Nephron (organoid): ENCODE data around the gene RPS5.

ENCODE experiments used
- H3K27ac Mint-ChIP-seq, 3 experiments: 2 replicates each; pipeline ENCODE4 v1.8.0; 2020; ENCODE audit warnings: mixed read lengths in 3 of 3, mild to moderate bottlenecking in 2 of 3, moderate library complexity in 1 of 3
- H3K27me3 Mint-ChIP-seq: 2 replicates; pipeline ENCODE4 v1.8.0; 2021; ENCODE audit warnings: low read depth, mild to moderate bottlenecking, moderate library complexity, mixed read lengths
- H3K36me3 Mint-ChIP-seq: 2 replicates; pipeline ENCODE4 v1.8.0; 2020; ENCODE audit warnings: low read depth, mixed read lengths
- H3K4me1 Mint-ChIP-seq: 2 replicates; pipeline ENCODE4 v1.8.0; 2020; ENCODE audit warnings: mixed read lengths
- H3K4me3 Mint-ChIP-seq, 3 experiments: 2 replicates each; pipeline ENCODE4 v1.8.0; 2020; ENCODE audit warnings: mild to moderate bottlenecking in 3 of 3, mixed read lengths in 3 of 3, moderate library complexity in 2 of 3
- H3K9me3 Mint-ChIP-seq: 2 replicates; pipeline ENCODE4 v1.8.0; 2020; ENCODE audit warnings: mixed read lengths
- TF ChIP-seq, protein P1 (sequence below), 3 experiments: fragments of 200-600 bp; sonication (generic); IDR thresholded peaks; one replicate each; pipeline ENCODE4 v1.5.0; 2021; ENCODE audit warnings: antibody characterized with exemption in 3 of 3; ENCODE audit not compliant: unreplicated experiment in 3 of 3

RPS5 gene

DNA sequence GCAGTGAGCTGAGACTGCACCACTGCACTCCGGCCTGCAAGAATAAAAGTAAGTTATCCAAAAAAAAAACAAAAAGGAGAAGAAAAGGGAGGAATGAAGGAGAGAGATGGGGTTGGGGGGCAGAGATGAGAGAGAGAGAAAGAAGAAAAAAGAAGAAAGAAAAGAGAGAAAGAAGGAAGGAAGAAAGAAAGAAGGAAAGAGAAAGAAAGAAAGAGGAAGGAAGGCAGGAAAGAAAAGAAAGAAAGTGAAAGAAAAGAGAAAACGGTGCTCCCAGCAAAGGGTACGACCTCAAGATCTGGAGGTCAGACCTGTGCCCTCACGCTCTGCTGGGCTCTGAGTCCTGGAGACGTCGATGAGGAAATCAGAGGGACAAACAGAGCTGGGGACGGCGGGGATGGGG lies 37.5 kb upstream of the RPS5 start:
- TF ChIP-seq, protein P1, sequence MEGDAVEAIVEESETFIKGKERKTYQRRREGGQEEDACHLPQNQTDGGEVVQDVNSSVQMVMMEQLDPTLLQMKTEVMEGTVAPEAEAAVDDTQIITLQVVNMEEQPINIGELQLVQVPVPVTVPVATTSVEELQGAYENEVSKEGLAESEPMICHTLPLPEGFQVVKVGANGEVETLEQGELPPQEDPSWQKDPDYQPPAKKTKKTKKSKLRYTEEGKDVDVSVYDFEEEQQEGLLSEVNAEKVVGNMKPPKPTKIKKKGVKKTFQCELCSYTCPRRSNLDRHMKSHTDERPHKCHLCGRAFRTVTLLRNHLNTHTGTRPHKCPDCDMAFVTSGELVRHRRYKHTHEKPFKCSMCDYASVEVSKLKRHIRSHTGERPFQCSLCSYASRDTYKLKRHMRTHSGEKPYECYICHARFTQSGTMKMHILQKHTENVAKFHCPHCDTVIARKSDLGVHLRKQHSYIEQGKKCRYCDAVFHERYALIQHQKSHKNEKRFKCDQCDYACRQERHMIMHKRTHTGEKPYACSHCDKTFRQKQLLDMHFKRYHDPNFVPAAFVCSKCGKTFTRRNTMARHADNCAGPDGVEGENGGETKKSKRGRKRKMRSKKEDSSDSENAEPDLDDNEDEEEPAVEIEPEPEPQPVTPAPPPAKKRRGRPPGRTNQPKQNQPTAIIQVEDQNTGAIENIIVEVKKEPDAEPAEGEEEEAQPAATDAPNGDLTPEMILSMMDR (IDR thresholded peaks at IDR 0.05; ENCODE audit: unreplicated experiment in 3 of 3) = no peak
- Mint-ChIP-seq H3K36me3 (peaks cover 4% of the 10 kb centered on the region), H3K9me3 (no peaks in the 10 kb centered on the region), H3K4me3 (peak overlapping the region in 2 of 3 experiments; percentile 36 to 37), H3K27ac (no peak overlapping the region), H3K4me1 (peaks cover 11% of the 10 kb centered on the region), H3K27me3 (no peaks in the 10 kb centered on the region)

DNA sequence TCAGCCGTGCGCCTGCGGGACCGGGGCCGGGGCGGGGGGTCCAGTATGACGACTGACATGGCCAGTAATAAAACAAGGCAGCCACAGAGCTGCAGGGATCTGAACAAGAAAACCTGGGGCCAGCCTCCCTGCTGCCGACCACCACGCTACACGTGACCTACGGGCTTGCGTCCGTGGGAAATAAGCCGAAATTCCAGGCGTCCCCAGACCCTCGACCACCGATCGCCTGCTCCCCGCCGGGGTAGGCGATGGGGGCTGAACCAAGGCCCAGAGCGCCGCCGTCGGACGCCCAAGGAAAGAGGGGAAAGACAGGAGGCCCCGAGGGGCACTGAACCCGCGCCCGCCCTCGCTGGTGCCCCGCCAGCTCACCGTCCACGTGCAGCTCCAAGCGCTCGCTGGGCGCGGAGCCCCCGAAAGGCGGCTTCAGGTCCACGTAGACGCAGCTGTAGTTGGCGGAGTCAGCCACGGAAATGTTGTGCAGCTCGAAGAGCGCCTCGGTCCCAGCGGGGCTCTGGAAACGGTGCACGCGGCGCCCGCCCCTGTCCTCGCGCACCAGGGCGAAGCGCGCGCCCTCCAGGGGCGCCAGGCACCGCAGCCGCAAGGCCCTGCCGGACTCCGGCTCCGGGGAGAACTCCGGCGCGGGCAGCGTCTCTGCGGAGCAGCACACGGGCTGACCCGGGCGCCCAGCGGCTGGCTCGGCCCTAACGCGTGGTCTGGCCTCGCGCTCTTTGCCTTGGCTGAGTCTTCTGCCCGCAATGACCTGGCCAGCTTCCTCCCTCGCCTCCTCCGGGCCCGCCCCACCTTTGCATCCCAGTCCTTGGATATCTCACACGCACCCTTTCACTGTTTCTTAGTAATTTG lies 36.8 kb upstream of the RPS5 start:
- peaks cover 11% of the 10 kb centered on the region for H3K4me1 Mint-ChIP-seq
- TF ChIP-seq, protein P1 (IDR thresholded peaks at IDR 0.05; ENCODE audit: unreplicated experiment in 3 of 3) = no peak

DNA sequence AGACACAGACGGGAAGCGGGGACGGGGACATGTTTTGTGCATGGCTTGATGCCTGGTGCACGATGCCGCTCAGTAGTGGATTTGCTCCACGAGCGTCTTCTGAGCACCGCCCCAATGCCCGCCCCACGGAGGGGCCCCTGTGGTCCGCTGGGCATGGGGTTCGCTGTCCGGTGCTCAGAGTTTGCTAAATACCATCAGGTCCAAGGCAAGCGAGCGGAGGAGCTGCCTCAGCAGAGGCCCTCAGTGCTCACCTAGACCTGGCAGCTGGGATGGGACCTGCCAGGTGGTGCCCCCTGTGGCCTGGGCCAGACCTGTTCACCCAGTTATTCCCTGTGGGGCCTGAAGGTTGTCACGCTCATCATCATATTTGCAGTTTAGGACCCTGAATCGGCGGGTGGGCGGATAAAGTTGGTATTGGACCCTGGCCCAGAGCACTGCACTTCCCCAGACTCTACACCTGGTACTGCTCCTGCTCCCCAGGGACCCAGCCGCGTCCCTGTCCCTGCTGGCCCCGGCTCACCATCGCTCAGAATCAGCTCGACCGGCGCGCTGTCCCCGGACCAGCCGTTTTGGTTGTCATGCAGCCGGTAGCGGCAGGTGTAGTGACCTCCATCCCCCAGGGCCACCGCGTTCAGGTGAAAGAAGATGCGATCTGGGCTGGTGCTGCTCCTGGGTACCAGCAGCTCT lies 36.1 kb upstream of the RPS5 start:
- no peaks in the 10 kb centered on the region for H3K27me3 Mint-ChIP-seq
- peak overlapping the region; percentile 9 to 42 (median 30) for H3K4me3 Mint-ChIP-seq
- no peak overlapping the region for H3K27ac Mint-ChIP-seq
- H3K36me3 Mint-ChIP-seq = peaks cover 8% of the 10 kb centered on the region
- TF ChIP-seq, protein P1 (IDR thresholded peaks at IDR 0.05; ENCODE audit: unreplicated experiment in 3 of 3) = no peak
- H3K4me1 Mint-ChIP-seq = peaks cover 5% of the 10 kb centered on the region
- no peaks in the 10 kb centered on the region for H3K9me3 Mint-ChIP-seq

More for the DNA sequence above, 36.8 kb upstream of the RPS5 start:
- no peak overlapping the region for H3K27ac Mint-ChIP-seq
- peaks cover 5% of the 10 kb centered on the region for H3K36me3 Mint-ChIP-seq
- H3K4me3 Mint-ChIP-seq = peak overlapping the region in 2 of 3 experiments; percentile 9 to 34
- no peaks in the 10 kb centered on the region for H3K27me3 Mint-ChIP-seq
- no peaks in the 10 kb centered on the region for H3K9me3 Mint-ChIP-seq

DNA sequence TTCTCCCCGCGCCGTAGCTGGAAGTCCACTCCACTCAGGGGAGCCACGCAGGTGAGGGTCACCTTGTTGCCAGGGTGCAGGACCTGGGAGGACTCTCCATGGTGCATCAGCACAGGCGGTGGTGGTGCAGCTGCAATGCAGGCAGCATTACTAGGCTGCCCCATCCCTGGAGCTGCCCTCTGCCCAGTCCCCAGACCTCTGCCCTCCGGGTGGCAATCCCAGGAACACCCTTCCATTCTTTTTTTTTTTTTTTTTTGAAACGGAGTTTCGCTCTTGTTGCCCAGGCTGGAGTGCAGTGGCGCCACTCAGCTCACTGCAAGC lies 35.6 kb upstream of the RPS5 start:
- no peak overlapping the region for H3K27ac Mint-ChIP-seq

DNA sequence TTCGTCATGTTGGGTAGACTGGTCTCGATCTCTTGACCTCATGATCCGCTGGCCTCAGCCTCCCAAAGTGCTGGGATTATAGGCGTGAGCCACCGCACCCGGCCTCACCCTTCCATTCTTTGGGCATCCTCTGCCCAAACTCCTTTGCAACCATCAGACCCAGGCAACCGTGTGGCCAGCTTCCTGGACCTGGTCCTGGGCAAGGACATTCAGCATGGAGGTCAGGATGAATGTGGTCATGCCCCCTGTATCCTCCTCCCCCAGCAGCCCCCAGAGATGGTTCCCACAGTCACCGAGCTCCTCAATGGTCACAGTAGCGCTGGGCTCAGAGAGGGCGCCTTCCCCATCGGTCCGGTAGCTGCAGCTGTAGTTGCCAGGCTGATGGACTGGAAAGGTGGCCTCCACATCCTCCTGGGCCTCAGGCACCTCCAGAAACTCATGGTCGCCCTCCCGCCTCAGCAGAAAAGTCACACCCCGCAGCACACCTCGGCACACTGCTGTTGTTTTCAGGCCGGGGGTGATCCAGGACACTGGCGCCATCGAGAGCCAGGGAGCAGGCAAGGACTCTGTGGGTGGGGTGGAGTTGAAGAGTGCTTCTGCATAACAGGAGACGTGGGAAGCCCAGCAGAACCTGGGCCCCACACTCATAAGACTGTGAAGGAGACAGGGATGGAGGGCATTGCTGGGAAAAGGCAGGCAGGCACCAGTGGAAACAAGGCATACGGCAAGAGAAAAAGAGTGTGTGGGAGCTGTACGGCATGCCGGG lies 34.9 kb upstream of the RPS5 start:
- TF ChIP-seq, protein P1 (IDR thresholded peaks at IDR 0.05; ENCODE audit: unreplicated experiment in 3 of 3) = no peak
- no peak overlapping the region for H3K4me3 Mint-ChIP-seq

More for the DNA sequence above, 35.6 kb upstream of the RPS5 start:
- Mint-ChIP-seq H3K9me3 (no peaks in the 10 kb centered on the region), H3K4me3 (peak overlapping the region in 2 of 3 experiments; percentile 30 to 42), H3K27me3 (no peaks in the 10 kb centered on the region), H3K36me3 (peaks cover 8% of the 10 kb centered on the region), H3K4me1 (peaks cover 4% of the 10 kb centered on the region)
- TF ChIP-seq, protein P1 (IDR thresholded peaks at IDR 0.05; ENCODE audit: unreplicated experiment in 3 of 3) = no peak

More for the DNA sequence above, 34.9 kb upstream of the RPS5 start:
- Mint-ChIP-seq H3K27ac (no peak overlapping the region), H3K27me3 (no peaks in the 10 kb centered on the region), H3K36me3 (peaks cover 8% of the 10 kb centered on the region), H3K4me1 (peaks cover 4% of the 10 kb centered on the region), H3K9me3 (no peaks in the 10 kb centered on the region)
